ENCODE measurements around the gene AFAP1. TPM values are rescaled to one million over a fixed set of nuclear protein-coding genes. Genes with fewer than 3 reads are reported as not detected.

AFAP1 gene
- total and polyA plus RNA-seq, 2 donors (not counting 1 experiment from before 2014, with no cell fraction given): 0.03 to 0.44 TPM

GRCh38 chr4:7758476-7758875 lies 181.2 kb downstream of the AFAP1 start:
- Mint-ChIP-seq H3K9me3 (ENCODE audit: insufficient read depth) (no peaks in the 10 kb centered on the region), H3K27me3 (peaks cover 3% of the 10 kb centered on the region), H3K27ac (no peak overlapping the region), H3K4me1 (peaks cover 4% of the 10 kb centered on the region), H3K4me3 (no peak overlapping the region)
- ChIA-PET POLR2A (no interaction called here), CTCF (no interaction called here)
- Histone ChIP-seq H3K27me3 (replicated peaks in 1 of 4; ENCODE audit: control extremely low read depth in 1 of 4, control insufficient read depth in 3 of 4, insufficient read depth in 4 of 4, low read length in 3 of 4) (no peaks in the 10 kb centered on the region), H3K4me1 (ENCODE audit: control insufficient read depth in 2 of 2, insufficient read depth in 2 of 2, low read length in 2 of 2) (no peaks in the 10 kb centered on the region), H3K9me3 (ENCODE audit: control extremely low read depth in 1 of 3, control insufficient read depth in 2 of 3, insufficient read depth in 1 of 3, low read length in 2 of 3) (peaks cover 0 to 5% (median 0%) of the 10 kb centered on the region in 3 donors), H3K79me2 (ENCODE audit: control insufficient read depth, insufficient read depth, low read length) (no peaks in the 10 kb centered on the region), H4K20me1 (ENCODE audit: control insufficient read depth, insufficient read depth, low read length, poor library complexity, severe bottlenecking) (no peaks in the 10 kb centered on the region), H3K4me2 (replicated peaks; ENCODE audit: low read depth, low read length, poor library complexity, severe bottlenecking) (no peak overlapping the region), H3K36me3 (replicated peaks in 1 of 2; ENCODE audit: control extremely low read depth in 1 of 2, control insufficient read depth in 1 of 2, extremely low read depth in 1 of 2, insufficient read depth in 2 of 2, low read length in 1 of 2) (no peaks in the 10 kb centered on the region), H3K9ac (ENCODE audit: low read length) (no peak overlapping the region), H2AFZ (ENCODE audit: insufficient read depth, low read depth, low read length, poor library complexity, severe bottlenecking) (no peak overlapping the region), H3K27ac (ENCODE audit: low read length in 2 of 2) (no peak overlapping the region), H3K4me3 (ENCODE audit: control extremely low read depth in 1 of 5, extremely low read depth in 1 of 5, insufficient read depth in 1 of 5, low read depth in 2 of 5, low read length in 4 of 5) (no peak overlapping the region)
- intact Hi-C loops (cut with micrococcal nuclease): no loop called here
- ATAC-seq (ENCODE audit: low read depth): no peak
- DNase-seq: no peak
- WGBS (ENCODE audit: insufficient coverage): 78% methylated on average over 8 of the region's 11 CpGs
- TF ChIP-seq, protein P1, sequence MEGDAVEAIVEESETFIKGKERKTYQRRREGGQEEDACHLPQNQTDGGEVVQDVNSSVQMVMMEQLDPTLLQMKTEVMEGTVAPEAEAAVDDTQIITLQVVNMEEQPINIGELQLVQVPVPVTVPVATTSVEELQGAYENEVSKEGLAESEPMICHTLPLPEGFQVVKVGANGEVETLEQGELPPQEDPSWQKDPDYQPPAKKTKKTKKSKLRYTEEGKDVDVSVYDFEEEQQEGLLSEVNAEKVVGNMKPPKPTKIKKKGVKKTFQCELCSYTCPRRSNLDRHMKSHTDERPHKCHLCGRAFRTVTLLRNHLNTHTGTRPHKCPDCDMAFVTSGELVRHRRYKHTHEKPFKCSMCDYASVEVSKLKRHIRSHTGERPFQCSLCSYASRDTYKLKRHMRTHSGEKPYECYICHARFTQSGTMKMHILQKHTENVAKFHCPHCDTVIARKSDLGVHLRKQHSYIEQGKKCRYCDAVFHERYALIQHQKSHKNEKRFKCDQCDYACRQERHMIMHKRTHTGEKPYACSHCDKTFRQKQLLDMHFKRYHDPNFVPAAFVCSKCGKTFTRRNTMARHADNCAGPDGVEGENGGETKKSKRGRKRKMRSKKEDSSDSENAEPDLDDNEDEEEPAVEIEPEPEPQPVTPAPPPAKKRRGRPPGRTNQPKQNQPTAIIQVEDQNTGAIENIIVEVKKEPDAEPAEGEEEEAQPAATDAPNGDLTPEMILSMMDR (IDR thresholded peaks at IDR 0.05): no peak
- no peak for TF ChIP-seq EZH2 (IDR thresholded peaks at IDR 0.05; ENCODE audit: borderline replicate concordance, insufficient read depth, low read depth, low read length, poor library complexity, severe bottlenecking)

DNA sequence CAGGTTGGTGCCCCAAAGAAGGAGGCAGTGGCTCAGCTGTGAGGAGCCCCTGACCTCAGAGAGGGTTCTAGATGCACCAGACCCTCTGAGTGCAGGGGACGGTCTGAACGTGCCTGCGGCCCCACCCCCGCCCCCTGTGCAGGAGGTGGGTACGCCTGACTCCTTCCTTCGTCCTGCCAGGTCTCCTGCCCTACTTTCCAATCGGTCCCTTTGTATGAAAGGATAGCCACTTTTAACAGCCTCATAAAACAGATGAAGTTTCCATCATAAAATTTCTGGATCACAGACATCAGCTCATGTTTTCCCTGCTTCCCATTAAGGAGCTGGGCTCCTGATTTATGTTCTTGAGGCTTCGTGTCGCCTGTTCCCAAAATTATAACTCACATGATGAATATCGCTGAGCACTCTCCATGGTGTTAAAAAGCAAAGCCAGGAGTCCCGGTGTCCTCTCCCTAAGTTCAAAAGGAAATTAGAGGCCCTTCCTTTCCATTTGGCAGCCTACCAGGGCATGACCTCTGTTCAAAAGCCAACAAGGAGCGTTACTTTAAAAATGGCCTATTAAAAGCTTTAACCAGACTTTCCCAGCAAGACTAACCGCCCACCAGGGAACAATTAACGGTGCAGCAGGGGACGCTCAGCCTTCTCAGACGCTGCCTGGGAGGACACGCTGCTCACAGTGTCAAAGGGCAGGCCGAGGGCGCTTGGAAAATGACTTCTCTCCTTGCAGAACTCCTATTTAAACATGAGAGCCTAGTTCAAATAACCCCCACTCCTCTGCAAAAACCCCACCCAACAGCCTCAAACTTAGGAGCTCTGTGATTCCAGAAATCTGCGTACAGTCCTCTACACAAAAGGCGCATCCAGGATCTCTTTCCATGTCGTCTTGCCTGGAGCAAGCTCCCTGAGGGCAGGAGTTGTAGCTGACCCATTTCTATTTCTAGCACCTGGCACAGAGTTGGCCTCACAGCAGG lies 181.9 kb downstream of the AFAP1 start:
- TF ChIP-seq, protein P1 (IDR thresholded peaks at IDR 0.05): no peak
- TF ChIP-seq EZH2 (IDR thresholded peaks at IDR 0.05; ENCODE audit: borderline replicate concordance, insufficient read depth, low read depth, low read length, poor library complexity, severe bottlenecking): no peak
- intact Hi-C loops (cut with micrococcal nuclease): no loop called here
- H3K27ac Mint-ChIP-seq: no peak overlapping the region
- Histone ChIP-seq H2AFZ (ENCODE audit: insufficient read depth, low read depth, low read length, poor library complexity, severe bottlenecking) (no peak overlapping the region), H3K4me3 (ENCODE audit: control extremely low read depth in 1 of 5, extremely low read depth in 1 of 5, insufficient read depth in 1 of 5, low read depth in 2 of 5, low read length in 4 of 5) (no peak overlapping the region), H4K20me1 (ENCODE audit: control insufficient read depth, insufficient read depth, low read length, poor library complexity, severe bottlenecking) (no peaks in the 10 kb centered on the region), H3K9me3 (ENCODE audit: control extremely low read depth in 1 of 3, control insufficient read depth in 2 of 3, insufficient read depth in 1 of 3, low read length in 2 of 3) (peaks cover 0 to 5% (median 0%) of the 10 kb centered on the region in 3 donors), H3K79me2 (ENCODE audit: control insufficient read depth, insufficient read depth, low read length) (no peaks in the 10 kb centered on the region), H3K27me3 (replicated peaks in 1 of 4; ENCODE audit: control extremely low read depth in 1 of 4, control insufficient read depth in 3 of 4, insufficient read depth in 4 of 4, low read length in 3 of 4) (no peaks in the 10 kb centered on the region), H3K4me2 (replicated peaks; ENCODE audit: low read depth, low read length, poor library complexity, severe bottlenecking) (no peak overlapping the region), H3K27ac (ENCODE audit: low read length in 2 of 2) (no peak overlapping the region), H3K9ac (ENCODE audit: low read length) (no peak overlapping the region), H3K4me1 (ENCODE audit: control insufficient read depth in 2 of 2, insufficient read depth in 2 of 2, low read length in 2 of 2) (no peaks in the 10 kb centered on the region), H3K36me3 (replicated peaks in 1 of 2; ENCODE audit: control extremely low read depth in 1 of 2, control insufficient read depth in 1 of 2, extremely low read depth in 1 of 2, insufficient read depth in 2 of 2, low read length in 1 of 2) (no peaks in the 10 kb centered on the region)
- H3K4me1 Mint-ChIP-seq: peaks cover 4% of the 10 kb centered on the region
- no peaks in the 10 kb centered on the region for H3K9me3 Mint-ChIP-seq (ENCODE audit: insufficient read depth)
- WGBS (ENCODE audit: insufficient coverage): 79% methylated on average over 19 of the region's 22 CpGs
- peaks cover 3% of the 10 kb centered on the region for H3K27me3 Mint-ChIP-seq
- ChIA-PET CTCF (interaction anchor here (1.2 kb wide), 1 partner anchor 10 kb away, joined by 3 read pairs; no protein-coding TSS in a partner anchor), POLR2A (no interaction called here)
- H3K4me3 Mint-ChIP-seq: no peak overlapping the region
- DNase-seq (no peak), ATAC-seq (ENCODE audit: low read depth) (no peak)

Data from B cell (primary cell).